HepG2 (cell line): Measurements from ENCODE around the gene CCDC142. TPM values are rescaled to one million over a fixed set of nuclear protein-coding genes. Genes with fewer than 3 reads are reported as not detected.

Experiments used
- CSRNP2 ChIP-seq: sonication (generic); formaldehyde crosslinking; conservative IDR thresholded peaks from 2 replicates; pipeline ENCODE4 v1.8.0; 2022; ENCODE audit warnings: low read depth, missing genetic modification reagents
- DRAP1 ChIP-seq: IDR thresholded peaks from 2 replicates; pipeline ENCODE4 v1.6.1; 2016; ENCODE audit warnings: missing genetic modification reagents, missing compliant biosample characterization
- EED ChIP-seq: sonication (generic); formaldehyde crosslinking; IDR thresholded peaks from 2 replicates; pipeline ENCODE4 v1.5.0; 2020; ENCODE audit warnings: mild to moderate bottlenecking, missing genetic modification reagents
- FOSL1 ChIP-seq: sonication (generic); formaldehyde crosslinking; IDR thresholded peaks from 2 replicates; pipeline ENCODE4 v1.9.0; 2021; ENCODE audit warnings: missing genetic modification reagents, borderline replicate concordance
- HOXA5 ChIP-seq: sonication (generic); formaldehyde crosslinking; IDR thresholded peaks from 2 replicates; pipeline ENCODE4 v1.4.0; 2020; ENCODE audit warnings: missing genetic modification reagents
- IRF9 ChIP-seq: sonication (generic); formaldehyde crosslinking; IDR thresholded peaks from 2 replicates; pipeline ENCODE4 v1.8.0; 2022; ENCODE audit warnings: missing genetic modification reagents, mild to moderate bottlenecking, borderline replicate concordance
- ISX ChIP-seq: sonication (generic); formaldehyde crosslinking; conservative IDR thresholded peaks from 2 replicates; pipeline ENCODE4 v1.5.0; 2020; ENCODE audit warnings: missing genetic modification reagents
- KDM5A ChIP-seq: fragments of 200-600 bp; sonication (generic); IDR thresholded peaks from 2 replicates; pipeline ENCODE4 v1.7.0; 2018; ENCODE audit warnings: antibody characterized with exemption, mild to moderate bottlenecking, low read length, borderline replicate concordance
- LRRFIP1 ChIP-seq: sonication (generic); formaldehyde crosslinking; conservative IDR thresholded peaks from 2 replicates; pipeline ENCODE4 v1.4.0; 2020; ENCODE audit warnings: missing genetic modification reagents
- MAFG ChIP-seq: sonication (generic); formaldehyde crosslinking; IDR thresholded peaks from 2 replicates; pipeline ENCODE4 v1.5.1; 2020; ENCODE audit warnings: mild to moderate bottlenecking, missing genetic modification reagents
- RAD51 ChIP-seq: fragments of 450-650 bp; IDR thresholded peaks from 2 replicates; pipeline ENCODE4 v1.6.1; 2016; ENCODE audit warnings: borderline replicate concordance
- SMYD3 ChIP-seq: sonication (generic); formaldehyde crosslinking; IDR thresholded peaks from 2 replicates; pipeline ENCODE4 v1.8.1; 2023; ENCODE audit warnings: mild to moderate bottlenecking, missing genetic modification reagents
- SRSF9 ChIP-seq: fragments of 200-400 bp; formaldehyde crosslinking; IDR thresholded peaks from 2 replicates; pipeline ENCODE4 v1.6.1; 2018; ENCODE audit warnings: borderline replicate concordance, mild to moderate bottlenecking, low read depth, low read length; ENCODE audit not compliant: insufficient read depth, poor library complexity, severe bottlenecking
- TBP ChIP-seq: sonication (generic); formaldehyde crosslinking; IDR thresholded peaks from 2 replicates; pipeline ENCODE4 v1.5.0; 2020; ENCODE audit warnings: missing genetic modification reagents
- THAP11 ChIP-seq: IDR thresholded peaks from 2 replicates; pipeline ENCODE4 v1.6.1; 2016; ENCODE audit warnings: missing biosample characterization, missing genetic modification reagents
- ZMYM3 ChIP-seq: sonication (generic); formaldehyde crosslinking; IDR thresholded peaks from 2 replicates; pipeline ENCODE4 v1.5.1; 2020; ENCODE audit warnings: mild to moderate bottlenecking, missing genetic modification reagents
- ZNF10 ChIP-seq: sonication (generic); formaldehyde crosslinking; IDR thresholded peaks from 2 replicates; pipeline ENCODE4 v1.4.0; 2020; ENCODE audit warnings: mild to moderate bottlenecking, low read depth, missing genetic modification reagents, borderline replicate concordance
- ZNF121 ChIP-seq: sonication (generic); formaldehyde crosslinking; IDR thresholded peaks from 2 replicates; pipeline ENCODE4 v1.5.0; 2020; ENCODE audit warnings: mild to moderate bottlenecking, missing genetic modification reagents
- ZNF234 ChIP-seq: sonication (generic); formaldehyde crosslinking; conservative IDR thresholded peaks from 2 replicates; pipeline ENCODE4 v1.5.1; 2020; ENCODE audit warnings: mild to moderate bottlenecking, missing genetic modification reagents
- ZNF3 ChIP-seq: IDR thresholded peaks from 2 replicates; pipeline ENCODE4 v1.7.0; 2017; ENCODE audit warnings: inconsistent platforms
- ZNF550 ChIP-seq: sonication (generic); formaldehyde crosslinking; IDR thresholded peaks from 2 replicates; pipeline ENCODE4 v1.4.0; 2020; ENCODE audit warnings: mild to moderate bottlenecking, missing genetic modification reagents, borderline replicate concordance
- ZNF691 ChIP-seq: sonication (generic); formaldehyde crosslinking; IDR thresholded peaks from 2 replicates; pipeline ENCODE4 v1.4.0; 2020; ENCODE audit warnings: missing genetic modification reagents, low read depth, mild to moderate bottlenecking, borderline replicate concordance
- ZSCAN12 ChIP-seq: sonication (generic); formaldehyde crosslinking; IDR thresholded peaks from 2 replicates; pipeline ENCODE4 v1.9.0; 2021; ENCODE audit warnings: mild to moderate bottlenecking, missing genetic modification reagents
- polyA plus RNA-seq, 8 experiments: library from polyadenylated mRNA; depleted of rRNA in 3 of 8; stranded (reverse) in 7 of 8; unstranded in 1 of 8; fragments of >200 nt; fragmentation: Illumina TruSeq in 4 of 8; extraction: Trizol in 4 of 8; gene quantifications; 2 replicates each; pipeline versions ENCODE4 v1.2.1 to v1.2.3, GENCODE V29; 2011 to 2016; ENCODE audit warnings: low read depth in 4 of 8, missing spikeins in 1 of 8, mixed read lengths in 1 of 8; ENCODE audit not compliant: insufficient read depth in 1 of 8
- total RNA-seq, 5 experiments: library from RNA; depleted of rRNA; stranded (reverse); fragments of >200 nt; fragmentation: Illumina TruSeq; extraction: Trizol; gene quantifications; 2 replicates each; pipeline ENCODE4 v1.2.3, GENCODE V29; 2016; ENCODE audit warnings: low read depth in 1 of 5

The CCDC142 gene
- total and polyA plus RNA-seq, 2 of the 13 experiments (the other 11 are each of a cell fraction or from before 2014, with no cell fraction given), result 14.7 to 30.4 TPM

- TF ChIP-seq ZNF3 (CRISPR knock-in tag) (no peak), ISX (CRISPR knock-in tag) (no peak), TBP (peak; percentile 96), EED (CRISPR knock-in tag) (no peak; the same call in none of the 2 replicates), ZNF550 (CRISPR knock-in tag) (no peak; the same call in 1 of the 2 replicates), ZSCAN12 (CRISPR knock-in tag) (0 out of 2 replicates have a peak, but pooled peaks have one; percentile 71), RAD51 (no peak), IRF9 (peak; percentile 70; the same call in 1 of the 2 replicates), SMYD3 (no peak; the same call in 1 of the 2 replicates), MAFG (no peak), ZNF121 (peak; percentile 33; the same call in 1 of the 2 replicates), FOSL1 (CRISPR knock-in tag) (no peak), LRRFIP1 (CRISPR knock-in tag) (no peak), DRAP1 (CRISPR knock-in tag) (peak; percentile 78), ZNF691 (CRISPR knock-in tag) (peak; percentile 68), ZMYM3 (no peak), HOXA5 (peak; percentile 84), ZNF234 (peak; percentile 91), ZNF10 (CRISPR knock-in tag) (no peak), THAP11 (CRISPR knock-in tag) (peak; percentile 98), CSRNP2 (CRISPR knock-in tag) (no peak), KDM5A (peak; percentile 91), SRSF9 (no peak)
Measured at GRCh38 chr2:74529357-74530238, 46.8 kb upstream of the CCDC142 start, which contains the start of the genes AUP1 and HTRA2 (continued).
